H1 (cell line): ENCODE data around the gene ZNF223. TPM values are rescaled to one million over a fixed set of nuclear protein-coding genes. Genes with fewer than 3 reads are reported as not detected.
A peak's percentile ranks its signal among the peaks of the same experiment; 100 is the strongest.

ENCODE experiments used
- CBX5 ChIP-seq: fragments of 300-800, 300-1000 bp; sonication (generic); IDR thresholded peaks from 2 replicates; pipeline ENCODE4 v1.7.1; 2016; ENCODE audit warnings: antibody characterized with exemption, low read length, low read depth
- CEBPB ChIP-seq: IDR thresholded peaks from 2 replicates; pipeline ENCODE4 v1.6.1; 2012; ENCODE audit warnings: low read depth, low read length
- CHD7 ChIP-seq: fragments of 300-600 bp; sonication (generic); IDR thresholded peaks from 2 replicates; pipeline ENCODE4 v1.7.1; 2012; ENCODE audit warnings: low read length, moderate library complexity, mild to moderate bottlenecking, inconsistent platforms; ENCODE audit not compliant: insufficient replicate concordance
- CTBP2 ChIP-seq: IDR thresholded peaks from 2 replicates; pipeline ENCODE4 v1.7.0; 2011; ENCODE audit warnings: borderline replicate concordance, mild to moderate bottlenecking, moderate library complexity, mixed read lengths, low read length; ENCODE audit not compliant: insufficient read depth, insufficient read length
- KDM4A ChIP-seq: IDR thresholded peaks from one replicate; pipeline ENCODE4 v1.7.1; 2012; ENCODE audit warnings: low read depth, mild to moderate bottlenecking, moderate library complexity, low read length, inconsistent platforms; ENCODE audit not compliant: severe bottlenecking
- KDM5A ChIP-seq: fragments of 200-600 bp; IDR thresholded peaks from 2 replicates; pipeline ENCODE4 v1.7.1; 2012; ENCODE audit warnings: mild to moderate bottlenecking, low read length, inconsistent platforms, mixed read lengths
- NANOG ChIP-seq: IDR thresholded peaks from 2 replicates; pipeline ENCODE4 v1.6.1; 2011; ENCODE audit warnings: low read length, low read depth, mild to moderate bottlenecking, inconsistent platforms; ENCODE audit not compliant: insufficient read depth, poor library complexity, severe bottlenecking
- SIN3A ChIP-seq, 2 experiments: IDR thresholded peaks in 1 of 2; conservative IDR thresholded peaks in 1 of 2; 2 replicates each; pipeline ENCODE4 v1.6.1; 2011 to 2012; ENCODE audit warnings: low read length in 2 of 2, improper control_type of control experiment in 1 of 2, low read depth in 1 of 2, mild to moderate bottlenecking in 1 of 2
- SRF ChIP-seq: IDR thresholded peaks from 2 replicates; pipeline ENCODE4 v1.6.1; 2011; ENCODE audit warnings: mild to moderate bottlenecking, low read depth, low read length, moderate library complexity
- polyA plus RNA-seq, 7 experiments: library from polyadenylated mRNA; depleted of rRNA in 3 of 7; stranded (reverse) in 5 of 7; unstranded in 2 of 7; fragments of >200 nt in 5 of 7; fragments of 200-250 nt in 2 of 7; gene quantifications; 1 replicate in 5 of 7; 2 replicates in 1 of 7; 4 replicates in 1 of 7; pipeline versions ENCODE4 v1.2.1 to v1.2.3, GENCODE V29; 2011 to 2013; ENCODE audit warnings: missing spikeins in 2 of 7, mixed read lengths in 2 of 7
- total RNA-seq: library from RNA; stranded (reverse); fragmentation: NEBNext Ultra II Directional; extraction: Animal tissue kit (Norgen Biotek cat#: 25700); gene quantifications from 2 replicates; pipeline ENCODE4 v1.2.1, GENCODE V29; 2021

Gene ZNF223
- total and polyA plus RNA-seq, 2 of the 8 experiments (the other 6 are each of a cell fraction or from before 2014, with no cell fraction given), result 1.7 to 4.3 TPM

- TF ChIP-seq CHD7, result no peak
- peak in 1 of 2 experiments; percentile 56; a peak in 1 of 4 replicates for TF ChIP-seq SIN3A (conservative IDR thresholded peaks at IDR 0.05 in 1 of 2, IDR thresholded peaks at IDR 0.05 in 1 of 2; ENCODE audit: low read depth in 1 of 2, low read length in 2 of 2)
- no peak for TF ChIP-seq NANOG
- TF ChIP-seq CBX5, result no peak
- peak; percentile 81 for TF ChIP-seq KDM4A
- no peak for TF ChIP-seq KDM5A
- no peak for TF ChIP-seq CTBP2
- no peak for TF ChIP-seq CEBPB
- TF ChIP-seq SRF, result no peak; the same call in none of the 2 replicates
These were observed 42.3 kb downstream of the ZNF223 start, which contains the start of gene ZNF224 (continued) for GRCh38 chr19:44093931-44094765.
